K562 (cell line): ENCODE results near the gene ARF1. TPM values are rescaled to one million over a fixed set of nuclear protein-coding genes. Genes with fewer than 3 reads are reported as not detected.

Experiments used
- CHD2 ChIP-seq: IDR thresholded peaks from 2 replicates; pipeline ENCODE4 v1.6.1; 2011; ENCODE audit warnings: low read depth, low read length
- E2F1 ChIP-seq: sonication (generic); formaldehyde crosslinking; IDR thresholded peaks from 2 replicates; pipeline ENCODE4 v1.8.1; 2023; ENCODE audit warnings: mild to moderate bottlenecking, missing genetic modification reagents, moderate library complexity
- FOXK1 ChIP-seq: sonication (generic); formaldehyde crosslinking; IDR thresholded peaks from 2 replicates; pipeline ENCODE4 v1.8.0; 2022; ENCODE audit warnings: missing genetic modification reagents, mild to moderate bottlenecking, borderline replicate concordance
- HNRNPL ChIP-seq: fragments of 200-400 bp; formaldehyde crosslinking; IDR thresholded peaks from 2 replicates; pipeline ENCODE4 v1.6.1; 2017; ENCODE audit warnings: low read depth, mild to moderate bottlenecking, low read length
- HNRNPLL ChIP-seq: fragments of 200-400 bp; formaldehyde crosslinking; IDR thresholded peaks from 2 replicates; pipeline ENCODE4 v1.6.1; 2017; ENCODE audit warnings: low read length, low read depth, mild to moderate bottlenecking; ENCODE audit not compliant: poor library complexity, severe bottlenecking
- PCBP2 ChIP-seq: fragments of 200-400 bp; formaldehyde crosslinking; IDR thresholded peaks from 2 replicates; pipeline ENCODE4 v1.6.1; 2018; ENCODE audit warnings: low read length, low read depth, mild to moderate bottlenecking, moderate library complexity; ENCODE audit not compliant: poor library complexity, severe bottlenecking
- SIRT6 ChIP-seq: IDR thresholded peaks from one replicate; pipeline ENCODE4 v1.6.1; 2012; ENCODE audit warnings: low read depth, mild to moderate bottlenecking, control low read depth, inconsistent platforms, low read length, moderate library complexity
- SNRNP70 ChIP-seq: fragments of 200-400 bp; formaldehyde crosslinking; optimal IDR thresholded peaks from 2 replicates; pipeline ENCODE3; 2017; ENCODE audit warnings: low read depth, low read length
- TAF15 ChIP-seq: fragments of 200-400 bp; formaldehyde crosslinking; IDR thresholded peaks from 2 replicates; pipeline ENCODE4 v1.6.1; 2017; ENCODE audit warnings: mild to moderate bottlenecking, low read depth, low read length, moderate library complexity
- TRIM24 ChIP-seq, 2 experiments: fragments of 450-650 bp; IDR thresholded peaks; 2 replicates each; pipeline ENCODE4 v1.6.1; 2016
- ZFP1 ChIP-seq: fragments of 450-650 bp; formaldehyde crosslinking; IDR thresholded peaks from 2 replicates; pipeline ENCODE4 v1.4.0; 2020; ENCODE audit warnings: mild to moderate bottlenecking, mixed read lengths
- ZNF217 ChIP-seq: sonication (generic); formaldehyde crosslinking; IDR thresholded peaks from 2 replicates; pipeline ENCODE4 v1.8.0; 2022; ENCODE audit warnings: mild to moderate bottlenecking, missing genetic modification reagents
- ZNF57 ChIP-seq: fragments of 450-650 bp; formaldehyde crosslinking; IDR thresholded peaks from 2 replicates; pipeline ENCODE4 v1.4.0; 2020; ENCODE audit warnings: mild to moderate bottlenecking, moderate library complexity
- ZNF586 ChIP-seq: fragments of 450-650 bp; formaldehyde crosslinking; conservative IDR thresholded peaks from 2 replicates; pipeline ENCODE4 v1.4.0; 2020; ENCODE audit warnings: mild to moderate bottlenecking, moderate library complexity
- ZNF589 ChIP-seq: fragments of 200-800 bp; sonication (Bioruptor generic); IDR thresholded peaks from 2 replicates; pipeline ENCODE4 v1.6.1; 2016; ENCODE audit warnings: low read depth, missing genetic modification characterization, missing compliant biosample characterization
- ZNF766 ChIP-seq: fragments of 200-800 bp; sonication (Bioruptor generic); conservative IDR thresholded peaks from 2 replicates; pipeline ENCODE4 v1.6.1; 2016; ENCODE audit warnings: missing genetic modification characterization, missing compliant biosample characterization
- polyA plus RNA-seq, 8 experiments: library from polyadenylated mRNA; depleted of rRNA in 4 of 8; stranded (reverse) in 5 of 8; unstranded in 3 of 8; fragments of >200 nt; fragmentation: Nextera tagmentation in 2 of 8; fragmentation: Illumina TruSeq in 1 of 8; extraction: Ambion mirVana in 2 of 8; extraction: Trizol in 1 of 8; gene quantifications; 2 replicates each; pipeline versions ENCODE4 v1.2.1 to v1.2.3, GENCODE V29; 2011 to 2014; ENCODE audit warnings: inconsistent platforms in 1 of 8, missing spikeins in 1 of 8
- total RNA-seq, 7 experiments: library from RNA; depleted of rRNA in 6 of 7; stranded (reverse); fragments of >200 nt in 6 of 7; fragmentation: Illumina TruSeq in 2 of 7; extraction: Trizol in 2 of 7; gene quantifications; 2 replicates each; pipeline versions ENCODE4 v1.2.1 to v1.2.3, GENCODE V29; 2011 to 2021; ENCODE audit warnings: low replicate concordance in 1 of 7
- TF ChIP-seq, protein P1 (sequence below): IDR thresholded peaks from 2 replicates; pipeline ENCODE4 v1.6.1; 2012; ENCODE audit warnings: low read depth, low read length, improper control_type of control experiment, borderline replicate concordance
- TF ChIP-seq, protein P2 (sequence below): fragments of 250-450 bp; sonication (Bioruptor Pico); IDR thresholded peaks from 2 replicates; pipeline ENCODE4 v1.4.0; 2020; ENCODE audit warnings: mild to moderate bottlenecking, moderate library complexity
- TF ChIP-seq, protein P3 (sequence below), 3 experiments: IDR thresholded peaks in 2 of 3; conservative IDR thresholded peaks in 1 of 3; 2 replicates each; pipeline ENCODE4 v1.5.1; 2011 to 2012; ENCODE audit warnings: low read length in 3 of 3, mild to moderate bottlenecking in 3 of 3, control low read depth in 2 of 3, improper control_type of control experiment in 1 of 3, inconsistent platforms in 1 of 3, low read depth in 1 of 3, mixed read lengths in 1 of 3, moderate library complexity in 1 of 3; ENCODE audit not compliant: insufficient read depth in 2 of 3

Gene ARF1
- total and polyA plus RNA-seq, 9 of the 15 experiments (the other 6 are each of a cell fraction or from before 2014, with no cell fraction given): 69.8 to 593 (median 325) TPM

GRCh38 chr1:228085287-228085951 lies 2.9 kb downstream of the ARF1 start (continued):
- TF ChIP-seq SNRNP70 (no peak), TRIM24 (IDR thresholded peaks at IDR 0.05) (peak in 1 of 2 experiments; percentile 59; a peak in 1 of 4 replicates), ZNF766 (CRISPR knock-in tag) (no peak), CHD2 (no peak), HNRNPL (no peak), ZNF217 (no peak), HNRNPLL (peak; percentile 81), SIRT6 (no peak), ZNF586 (CRISPR knock-in tag) (no peak), E2F1 (CRISPR knock-in tag) (no peak), FOXK1 (CRISPR knock-in tag) (peak; percentile 60; the same call in 1 of the 2 replicates), ZNF57 (CRISPR knock-in tag) (no peak), PCBP2 (no peak), ZNF589 (CRISPR knock-in tag) (no peak), ZFP1 (CRISPR knock-in tag) (no peak), TAF15 (no peak)
- TF ChIP-seq, protein P1, sequence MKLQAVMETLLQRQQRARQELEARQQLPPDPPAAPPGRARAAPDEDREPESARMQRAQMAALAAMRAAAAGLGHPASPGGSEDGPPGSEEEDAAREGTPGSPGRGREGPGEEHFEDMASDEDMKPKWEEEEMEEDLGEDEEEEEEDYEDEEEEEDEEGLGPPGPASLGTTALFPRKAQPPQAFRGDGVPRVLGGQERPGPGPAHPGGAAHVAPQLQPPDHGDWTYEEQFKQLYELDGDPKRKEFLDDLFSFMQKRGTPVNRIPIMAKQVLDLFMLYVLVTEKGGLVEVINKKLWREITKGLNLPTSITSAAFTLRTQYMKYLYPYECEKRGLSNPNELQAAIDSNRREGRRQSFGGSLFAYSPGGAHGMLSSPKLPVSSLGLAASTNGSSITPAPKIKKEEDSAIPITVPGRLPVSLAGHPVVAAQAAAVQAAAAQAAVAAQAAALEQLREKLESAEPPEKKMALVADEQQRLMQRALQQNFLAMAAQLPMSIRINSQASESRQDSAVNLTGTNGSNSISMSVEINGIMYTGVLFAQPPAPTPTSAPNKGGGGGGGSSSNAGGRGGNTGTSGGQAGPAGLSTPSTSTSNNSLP: no peak
- TF ChIP-seq, protein P2, sequence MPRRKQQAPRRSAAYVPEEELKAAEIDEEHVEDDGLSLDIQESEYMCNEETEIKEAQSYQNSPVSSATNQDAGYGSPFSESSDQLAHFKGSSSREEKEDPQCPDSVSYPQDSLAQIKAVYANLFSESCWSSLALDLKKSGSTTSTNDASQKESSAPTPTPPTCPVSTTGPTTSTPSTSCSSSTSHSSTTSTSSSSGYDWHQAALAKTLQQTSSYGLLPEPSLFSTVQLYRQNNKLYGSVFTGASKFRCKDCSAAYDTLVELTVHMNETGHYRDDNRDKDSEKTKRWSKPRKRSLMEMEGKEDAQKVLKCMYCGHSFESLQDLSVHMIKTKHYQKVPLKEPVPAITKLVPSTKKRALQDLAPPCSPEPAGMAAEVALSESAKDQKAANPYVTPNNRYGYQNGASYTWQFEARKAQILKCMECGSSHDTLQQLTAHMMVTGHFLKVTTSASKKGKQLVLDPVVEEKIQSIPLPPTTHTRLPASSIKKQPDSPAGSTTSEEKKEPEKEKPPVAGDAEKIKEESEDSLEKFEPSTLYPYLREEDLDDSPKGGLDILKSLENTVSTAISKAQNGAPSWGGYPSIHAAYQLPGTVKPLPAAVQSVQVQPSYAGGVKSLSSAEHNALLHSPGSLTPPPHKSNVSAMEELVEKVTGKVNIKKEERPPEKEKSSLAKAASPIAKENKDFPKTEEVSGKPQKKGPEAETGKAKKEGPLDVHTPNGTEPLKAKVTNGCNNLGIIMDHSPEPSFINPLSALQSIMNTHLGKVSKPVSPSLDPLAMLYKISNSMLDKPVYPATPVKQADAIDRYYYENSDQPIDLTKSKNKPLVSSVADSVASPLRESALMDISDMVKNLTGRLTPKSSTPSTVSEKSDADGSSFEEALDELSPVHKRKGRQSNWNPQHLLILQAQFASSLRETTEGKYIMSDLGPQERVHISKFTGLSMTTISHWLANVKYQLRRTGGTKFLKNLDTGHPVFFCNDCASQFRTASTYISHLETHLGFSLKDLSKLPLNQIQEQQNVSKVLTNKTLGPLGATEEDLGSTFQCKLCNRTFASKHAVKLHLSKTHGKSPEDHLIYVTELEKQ: no peak
- TF ChIP-seq, protein P3, sequence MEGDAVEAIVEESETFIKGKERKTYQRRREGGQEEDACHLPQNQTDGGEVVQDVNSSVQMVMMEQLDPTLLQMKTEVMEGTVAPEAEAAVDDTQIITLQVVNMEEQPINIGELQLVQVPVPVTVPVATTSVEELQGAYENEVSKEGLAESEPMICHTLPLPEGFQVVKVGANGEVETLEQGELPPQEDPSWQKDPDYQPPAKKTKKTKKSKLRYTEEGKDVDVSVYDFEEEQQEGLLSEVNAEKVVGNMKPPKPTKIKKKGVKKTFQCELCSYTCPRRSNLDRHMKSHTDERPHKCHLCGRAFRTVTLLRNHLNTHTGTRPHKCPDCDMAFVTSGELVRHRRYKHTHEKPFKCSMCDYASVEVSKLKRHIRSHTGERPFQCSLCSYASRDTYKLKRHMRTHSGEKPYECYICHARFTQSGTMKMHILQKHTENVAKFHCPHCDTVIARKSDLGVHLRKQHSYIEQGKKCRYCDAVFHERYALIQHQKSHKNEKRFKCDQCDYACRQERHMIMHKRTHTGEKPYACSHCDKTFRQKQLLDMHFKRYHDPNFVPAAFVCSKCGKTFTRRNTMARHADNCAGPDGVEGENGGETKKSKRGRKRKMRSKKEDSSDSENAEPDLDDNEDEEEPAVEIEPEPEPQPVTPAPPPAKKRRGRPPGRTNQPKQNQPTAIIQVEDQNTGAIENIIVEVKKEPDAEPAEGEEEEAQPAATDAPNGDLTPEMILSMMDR (IDR thresholded peaks at IDR 0.05 in 2 of 3, conservative IDR thresholded peaks at IDR 0.05 in 1 of 3; ENCODE audit: insufficient read depth in 2 of 3, low read depth in 1 of 3, low read length in 3 of 3): no peak
